HG03045 (cell line): ENCODE results near the gene FOXP2.
"Not testable (repeated sequence)": the region's sequence is repeated elsewhere in the genome, so short reads cannot be mapped to it uniquely, and the experiment has no call there.

Experiments
- ATAC-seq: cut with Tn5 transposase; IDR thresholded peaks from one replicate; pipeline ENCODE4 v1.9.1; 2021; ENCODE audit warnings: mild to moderate bottlenecking, moderate library complexity; ENCODE audit not compliant: unreplicated experiment

Gene FOXP2

DNA sequence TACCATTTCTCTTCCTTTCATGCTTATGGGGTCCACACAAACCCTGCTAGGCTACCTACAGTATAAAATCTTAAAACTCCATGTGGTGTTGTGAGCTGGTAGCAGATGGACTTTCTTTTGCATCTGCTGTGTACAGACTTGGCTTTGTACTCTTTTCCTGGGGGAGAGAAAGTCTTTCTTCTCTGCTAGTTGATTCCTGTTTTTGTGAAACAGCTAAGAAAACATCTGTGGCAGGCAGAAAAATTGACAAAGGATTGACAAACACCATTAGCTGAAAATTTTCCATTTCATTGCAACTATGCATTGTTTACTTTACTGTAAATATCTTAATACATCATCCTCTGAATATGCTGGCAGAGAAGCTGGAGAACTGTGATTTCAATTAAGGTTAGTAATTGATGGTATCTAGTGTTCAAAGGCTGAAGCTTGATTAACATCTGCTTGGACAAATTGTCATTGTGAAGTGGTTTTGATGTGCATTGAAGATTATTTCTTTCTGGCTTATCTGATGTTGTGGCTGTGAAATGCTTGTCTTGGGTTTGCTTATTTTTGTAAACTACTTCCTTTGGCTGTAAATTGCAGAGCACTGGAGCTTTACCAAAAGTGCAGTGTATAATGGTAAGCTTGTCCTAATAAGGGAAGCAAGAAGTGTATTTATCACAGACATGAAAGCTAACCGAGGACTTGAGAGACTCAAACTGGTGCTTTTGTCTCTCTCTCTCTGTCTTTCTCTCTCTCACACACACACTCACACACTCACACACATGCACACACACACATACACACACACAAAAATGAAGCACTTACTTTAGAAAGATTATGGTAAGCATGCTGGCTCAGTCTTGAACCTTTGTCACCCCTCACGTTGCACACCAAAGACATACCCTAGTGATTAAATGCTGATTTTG, at the start of gene FOXP2:
FOXP2 (plus strand) TSS at position 660 of the 908 bp plus-strand sequence. CDS start 11,697 bp downstream, outside the sequence.
- ATAC-seq: no peak

DNA sequence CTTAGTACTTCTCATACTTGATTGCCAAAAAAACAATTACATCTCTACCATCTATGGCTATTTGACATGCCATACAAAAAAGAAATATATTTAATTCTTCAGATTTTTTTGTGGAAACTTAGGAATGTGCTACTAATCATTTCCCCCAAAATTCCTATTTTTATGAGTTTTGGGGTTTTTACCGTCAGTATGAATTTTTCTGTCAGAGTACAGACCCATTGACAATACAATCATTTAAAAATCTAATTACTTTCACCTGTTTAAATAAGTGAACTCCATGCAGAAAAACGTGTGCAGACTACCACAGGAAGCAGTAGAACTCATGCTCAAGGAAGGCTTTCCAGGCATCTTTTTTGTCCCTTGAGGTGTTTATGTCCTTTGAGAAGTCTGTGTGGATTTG, 48.8 kb upstream of the FOXP2 start:
- ATAC-seq: no peak

DNA sequence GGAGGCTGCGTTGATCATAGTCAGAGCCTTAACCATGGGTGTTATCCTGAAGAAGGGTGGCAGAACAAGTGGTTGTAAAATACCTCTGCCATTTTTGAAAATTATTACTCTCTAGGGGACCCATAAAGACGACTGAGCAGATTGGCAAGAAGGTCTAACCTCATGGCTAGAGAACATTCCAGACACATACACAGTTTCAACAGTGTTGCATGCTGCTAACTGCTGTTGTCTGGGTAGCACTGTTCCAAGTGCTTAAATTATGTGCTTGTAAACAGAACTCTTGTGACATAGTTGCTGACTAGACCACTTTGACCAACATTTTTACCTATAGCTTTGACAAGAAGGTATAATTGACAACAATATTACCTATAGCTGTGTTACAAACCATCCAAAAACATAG, 46.1 kb upstream of the FOXP2 start:
- ATAC-seq: no peak

DNA sequence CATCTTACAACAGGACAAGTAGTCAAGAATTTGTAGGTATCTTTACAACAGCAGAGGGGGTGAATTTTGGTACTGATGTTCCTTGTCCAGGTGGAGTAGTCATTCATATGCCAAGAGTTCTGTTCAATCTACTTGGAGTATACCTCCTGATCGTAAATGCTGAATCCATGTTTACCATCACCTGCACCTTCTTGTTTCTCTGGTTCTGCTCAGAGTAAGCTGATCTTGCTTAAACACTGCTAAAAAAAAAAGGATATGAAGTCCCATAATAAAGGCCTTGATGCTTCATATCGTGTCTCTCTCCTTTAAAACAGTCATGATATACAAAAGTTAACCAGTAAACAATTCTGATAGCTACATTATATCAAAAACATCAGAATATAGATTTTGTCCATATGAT, 45.3 kb upstream of the FOXP2 start:
- no peak for ATAC-seq

DNA sequence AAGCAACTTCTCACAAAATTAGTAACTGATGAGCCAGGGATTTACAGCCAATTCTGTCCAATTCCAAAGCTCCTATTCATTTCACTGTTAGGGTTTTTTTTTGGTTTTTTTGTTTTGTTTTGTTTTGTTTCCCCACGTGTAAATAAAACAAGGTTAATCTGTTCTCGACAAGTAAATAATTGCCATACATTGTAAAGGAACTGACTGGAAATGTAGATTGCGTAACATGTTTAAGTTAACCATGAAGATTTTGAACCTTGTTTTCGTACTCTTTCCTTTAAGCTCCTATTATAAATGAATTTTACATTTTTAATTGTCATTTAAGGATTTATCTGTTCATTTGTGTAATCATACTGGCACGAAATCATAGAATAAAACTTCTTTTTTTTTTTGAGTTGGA, 42.0 kb upstream of the FOXP2 start:
- no peak for ATAC-seq

DNA sequence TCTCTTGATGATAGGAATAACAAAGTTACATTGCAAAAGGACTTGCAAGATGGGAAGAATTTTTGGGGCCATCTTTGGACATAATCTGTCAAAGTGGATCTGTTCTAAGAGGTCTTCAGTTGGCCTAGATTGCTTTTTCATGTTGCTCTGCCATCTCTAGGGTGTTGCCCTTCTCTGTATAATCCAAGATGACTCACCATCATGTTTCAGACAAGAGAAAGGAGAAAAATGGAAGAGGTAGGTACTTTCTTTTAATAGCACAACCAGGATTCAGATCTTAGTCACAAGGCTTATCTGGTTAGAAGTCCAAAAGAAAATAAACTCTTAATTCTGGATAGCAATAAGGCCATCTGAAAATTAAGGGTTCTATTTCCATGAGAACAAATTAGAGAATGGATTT, 38.7 kb upstream of the FOXP2 start:
- ATAC-seq: no peak

DNA sequence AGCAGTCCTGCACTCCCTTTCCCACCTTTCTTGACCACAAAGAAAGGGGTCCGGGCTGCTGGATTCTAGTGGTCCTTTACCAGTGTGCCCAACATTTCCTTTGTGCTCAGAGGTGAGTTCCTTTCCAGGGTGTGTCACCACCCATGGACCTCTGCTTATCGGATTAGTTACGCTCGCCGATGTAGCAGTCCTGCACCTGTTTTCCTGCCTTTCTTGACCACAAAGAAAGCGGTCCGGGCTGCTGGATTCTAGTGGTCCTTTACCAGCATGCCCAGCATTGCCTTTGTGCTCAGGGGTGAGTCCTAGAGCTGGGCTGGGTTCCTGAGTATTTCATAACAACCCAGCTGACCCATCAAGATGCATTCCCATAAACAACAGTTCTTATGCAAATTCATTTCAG, 30.7 kb upstream of the FOXP2 start:
- ATAC-seq: not testable (repeated sequence)

DNA sequence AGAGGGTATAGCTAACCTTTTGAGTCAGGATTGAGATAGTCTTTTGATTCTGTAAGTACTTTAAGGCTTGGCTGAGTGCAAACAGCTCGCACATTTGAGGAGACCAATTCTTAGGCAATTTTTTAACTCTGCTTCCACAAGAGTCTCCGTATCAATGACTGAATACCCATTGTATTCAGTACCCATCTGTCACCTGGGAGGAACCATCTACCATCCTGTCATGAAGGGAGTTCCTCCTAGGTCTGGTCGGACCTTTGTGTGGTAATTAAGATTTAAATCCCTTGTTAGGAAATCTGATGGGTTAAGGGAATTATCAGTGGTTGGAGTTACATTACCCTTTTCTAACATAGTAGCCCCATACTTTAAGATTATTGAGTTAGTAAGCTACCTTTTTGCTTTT, 30.3 kb upstream of the FOXP2 start:
- ATAC-seq: not testable (repeated sequence)

DNA sequence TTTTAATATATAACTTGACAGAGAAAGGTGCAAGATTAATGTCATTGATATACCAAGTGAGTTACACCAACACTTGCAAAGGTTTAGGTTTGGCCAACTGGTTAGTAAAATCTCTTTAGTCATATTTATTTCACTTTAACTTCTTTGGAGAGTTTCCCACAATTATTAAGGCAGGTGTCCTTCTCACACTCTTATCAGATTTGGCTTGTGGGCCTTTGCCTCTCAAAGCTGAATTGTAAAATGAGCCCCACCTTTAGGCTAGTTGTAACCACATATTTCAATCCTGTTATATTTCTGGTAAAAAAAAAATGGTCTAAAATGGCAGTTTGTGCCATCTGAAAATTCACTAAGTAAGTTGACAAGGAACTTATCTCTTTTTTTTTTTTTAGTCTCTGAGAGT, 26.6 kb upstream of the FOXP2 start:
- no peak for ATAC-seq

DNA sequence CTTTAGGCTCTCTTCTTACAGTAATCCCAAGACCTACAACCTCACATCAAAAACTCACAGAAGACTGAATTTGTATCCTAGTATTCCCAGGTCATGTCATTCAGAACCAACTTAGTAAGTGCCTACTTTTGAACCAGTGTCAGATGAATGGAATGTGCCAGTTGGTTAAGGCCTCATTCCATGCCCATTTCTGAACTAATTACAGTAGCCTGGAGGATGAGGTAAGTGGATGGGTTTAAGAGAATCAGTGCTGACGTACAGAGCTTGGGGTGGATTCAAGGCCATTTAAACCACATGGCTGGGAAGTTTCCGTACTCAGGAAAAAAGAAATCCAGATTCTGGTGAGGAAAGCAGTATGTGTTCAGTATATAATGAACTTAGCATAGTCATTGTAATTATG, 21.9 kb upstream of the FOXP2 start:
- no peak for ATAC-seq

DNA sequence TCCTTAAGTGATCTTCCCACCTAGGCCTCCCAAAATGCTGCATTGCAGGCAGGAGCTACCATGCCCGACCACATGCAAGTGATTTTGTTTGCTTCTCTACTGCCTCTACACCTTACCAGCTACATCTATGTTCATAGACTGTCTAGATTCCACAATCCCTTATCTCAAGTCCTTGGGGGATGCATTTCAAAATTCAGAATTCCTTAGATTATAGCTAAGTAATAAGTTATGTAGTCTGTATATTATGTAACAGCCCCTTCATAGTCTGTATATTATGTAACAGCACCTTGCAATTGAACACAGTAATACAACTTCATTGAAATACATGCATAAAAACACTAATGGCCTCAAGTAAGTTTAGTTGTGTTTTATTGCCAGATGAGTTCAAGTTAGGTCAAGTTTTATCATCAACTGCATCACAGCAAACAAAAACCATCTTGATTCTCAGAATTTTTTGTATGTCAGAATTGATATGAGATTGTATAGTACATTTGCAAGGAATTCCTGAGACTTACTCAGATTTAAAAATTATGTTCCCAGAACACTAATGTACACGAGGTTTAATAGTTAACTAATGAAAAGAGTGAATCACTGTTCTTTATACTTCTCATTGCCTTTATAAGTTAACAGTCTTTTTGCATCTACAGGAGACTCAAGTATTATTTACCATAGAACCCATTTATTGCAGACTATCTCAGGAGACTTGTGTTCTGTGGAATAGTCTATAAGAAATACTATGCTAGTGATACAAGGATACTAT, 11.6 kb upstream of the FOXP2 start:
- ATAC-seq: no peak

DNA sequence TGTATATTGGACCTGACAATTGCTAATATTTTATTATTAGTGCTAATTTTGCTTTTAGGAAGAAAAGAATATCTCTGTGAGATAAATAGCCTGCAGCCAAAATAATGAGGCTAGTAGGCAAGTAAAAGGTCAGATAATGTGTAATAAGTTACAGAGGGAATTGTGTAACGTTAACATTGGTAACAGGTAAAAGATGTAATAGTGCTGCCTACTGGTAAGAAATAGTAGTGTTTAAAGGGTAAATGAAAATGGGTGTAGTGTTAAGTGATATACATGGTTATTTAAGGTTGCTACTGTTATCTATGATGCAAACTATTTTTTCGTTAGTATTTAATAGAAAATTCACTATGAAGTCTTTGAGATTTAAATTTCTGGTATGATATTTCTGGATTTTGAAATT, 9.2 kb upstream of the FOXP2 start:
- no peak for ATAC-seq

DNA sequence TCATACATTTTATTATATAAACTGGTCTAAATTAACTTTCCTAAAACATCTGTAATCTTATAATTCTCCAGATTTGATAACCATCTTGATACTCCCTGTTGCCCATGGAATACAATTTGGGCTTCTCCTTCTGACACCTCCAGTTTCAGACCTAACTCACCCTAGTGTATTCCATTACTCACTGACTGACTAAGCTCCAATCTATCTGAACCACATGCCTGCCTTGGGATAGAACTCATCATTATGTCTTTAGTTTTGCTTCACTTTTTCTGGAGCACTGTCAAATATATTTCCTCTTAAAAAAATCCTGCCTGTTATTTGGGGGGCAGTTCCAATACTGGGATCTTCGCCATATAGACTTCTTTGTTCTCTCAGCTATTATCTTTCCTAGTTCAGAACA, 4.9 kb upstream of the FOXP2 start:
- no peak for ATAC-seq

DNA sequence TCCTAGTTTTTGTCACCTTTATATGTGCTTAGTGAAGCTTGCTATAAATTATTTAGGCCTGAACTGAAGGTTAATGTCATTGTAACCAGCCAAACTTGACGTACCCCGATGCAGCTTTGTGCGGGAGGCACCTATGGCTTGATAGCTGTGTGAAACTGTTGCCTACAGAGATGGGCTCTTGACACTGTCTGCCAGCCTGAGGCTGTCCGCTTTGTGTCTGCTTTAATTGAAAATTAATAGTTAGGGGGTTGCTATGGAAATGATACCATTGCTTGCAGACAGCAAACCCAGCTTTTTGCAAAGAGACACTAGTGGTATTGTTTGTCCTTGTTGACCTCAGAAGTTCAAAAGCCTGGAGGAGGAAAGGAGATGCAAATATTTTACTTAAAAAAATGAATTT, 2.1 kb upstream of the FOXP2 start:
- ATAC-seq: no peak

DNA sequence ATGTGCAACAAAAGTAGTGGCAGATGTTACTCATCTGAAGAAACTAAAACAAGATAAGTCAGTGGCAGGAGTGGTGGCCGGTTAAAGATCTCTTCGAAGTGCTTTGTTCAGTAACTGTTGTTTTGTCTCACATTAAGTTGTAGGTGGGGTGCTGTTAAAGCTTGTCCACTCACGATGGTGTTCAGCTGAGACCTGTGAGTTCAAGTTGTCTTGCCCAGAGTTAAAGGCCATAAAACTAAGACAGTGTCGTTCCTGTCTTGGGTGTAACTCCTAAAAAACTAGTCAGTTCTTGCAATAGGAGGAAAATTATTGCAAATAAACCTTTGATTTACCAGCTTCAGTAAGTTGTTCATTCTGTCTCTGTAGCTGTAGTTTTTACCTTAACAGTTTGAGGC, 857 bp upstream of the FOXP2 start:
- no peak for ATAC-seq

DNA sequence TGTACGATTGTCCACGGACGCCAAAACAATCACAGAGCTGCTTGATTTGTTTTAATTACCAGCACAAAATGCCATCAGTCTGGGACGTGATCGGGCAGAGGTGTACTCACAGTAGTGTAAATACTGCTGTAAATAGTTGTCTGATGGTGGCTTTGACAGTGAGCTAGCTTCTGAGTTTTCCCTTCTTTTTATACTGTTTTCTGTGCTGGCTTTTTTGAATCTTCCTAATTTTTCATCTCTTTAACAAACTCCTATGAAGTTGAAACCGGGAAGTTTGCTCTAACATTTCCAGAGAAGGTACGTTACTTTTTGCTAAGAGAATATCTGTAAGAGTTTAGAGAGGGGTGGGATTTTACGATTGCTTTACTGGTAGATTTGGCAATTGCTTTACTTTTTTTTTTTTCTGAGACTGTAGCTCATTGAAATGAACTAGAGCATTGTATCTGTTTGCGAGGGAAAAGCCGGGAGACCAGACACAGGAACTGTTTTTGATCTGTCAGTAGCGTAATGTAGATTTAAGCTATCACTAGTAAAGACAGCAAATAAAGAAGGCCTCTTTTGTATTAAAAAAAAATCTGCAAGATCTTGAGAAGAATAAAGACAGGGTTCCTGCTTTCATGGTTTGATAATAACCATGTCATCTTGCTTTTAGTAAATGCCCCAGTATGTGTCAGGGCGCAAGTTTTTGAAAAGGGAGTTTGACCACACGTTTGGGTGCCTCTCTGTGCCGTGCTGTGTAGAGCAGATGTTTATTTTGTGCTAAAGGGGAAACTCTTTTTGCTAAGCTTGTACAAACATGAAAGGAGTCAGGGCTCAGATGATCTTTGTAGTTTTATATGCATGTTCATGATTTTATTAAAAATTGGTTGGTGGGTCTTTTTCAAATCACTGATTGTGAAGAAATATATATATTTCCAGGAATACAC, 712 bp downstream of the FOXP2 start:
- no peak for ATAC-seq

DNA sequence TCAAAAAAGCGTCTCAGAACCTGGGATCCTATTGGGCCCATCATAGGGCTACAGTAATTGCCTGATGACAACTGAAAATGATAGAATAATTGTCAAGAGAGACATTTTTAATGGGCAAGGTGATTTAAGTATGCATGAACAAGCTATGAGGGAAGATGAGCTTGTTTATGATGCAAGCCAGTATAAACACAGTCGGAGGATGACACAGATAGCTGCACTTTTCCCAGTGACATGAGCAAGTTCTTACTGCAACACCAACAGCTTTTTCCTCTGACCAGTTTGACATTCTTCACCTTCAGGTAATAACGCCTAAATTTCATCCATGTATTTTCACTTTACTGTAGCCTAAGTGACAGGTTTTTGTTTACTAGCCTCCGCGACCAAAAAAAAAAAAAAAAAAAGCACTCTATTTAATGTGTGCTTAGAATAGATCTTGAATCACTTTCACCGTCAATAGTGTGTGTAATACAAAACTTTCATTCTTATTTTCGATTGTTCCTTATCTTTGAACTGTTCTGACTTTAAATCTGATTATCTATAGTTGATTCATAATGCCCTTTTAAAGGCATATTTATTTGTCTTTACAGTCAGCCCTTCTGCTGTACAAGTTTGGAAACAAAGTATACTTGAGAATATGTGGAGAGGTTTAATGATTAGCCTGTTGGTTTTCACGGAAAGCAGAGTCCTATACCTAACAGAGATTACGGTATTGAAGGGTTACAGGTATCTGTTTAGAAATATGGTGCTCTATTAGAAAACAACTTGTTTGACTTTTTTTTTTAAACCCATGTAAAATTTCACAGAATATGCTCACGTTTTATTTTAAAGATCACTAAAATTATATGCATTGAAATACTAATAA, 1.7 kb downstream of the FOXP2 start:
- no peak for ATAC-seq

DNA sequence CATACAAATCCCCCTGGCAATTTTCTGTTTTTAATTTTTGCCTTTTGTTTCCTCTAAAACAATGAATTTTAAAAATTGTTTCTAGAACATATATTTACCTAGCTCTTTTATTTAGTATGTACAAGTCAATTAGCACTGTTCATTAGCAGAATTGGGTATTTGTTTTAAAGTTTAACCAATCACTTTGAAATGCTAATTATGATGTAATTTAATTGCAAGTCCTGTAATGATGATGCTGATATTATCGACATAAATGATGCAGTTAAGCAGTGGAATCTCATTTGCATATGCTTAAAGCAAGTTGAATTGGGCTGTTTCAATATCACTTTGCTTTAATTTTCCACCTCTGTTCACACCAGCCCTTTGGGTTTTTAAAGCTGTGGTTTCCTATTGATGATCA, 2.7 kb downstream of the FOXP2 start:
- no peak for ATAC-seq

DNA sequence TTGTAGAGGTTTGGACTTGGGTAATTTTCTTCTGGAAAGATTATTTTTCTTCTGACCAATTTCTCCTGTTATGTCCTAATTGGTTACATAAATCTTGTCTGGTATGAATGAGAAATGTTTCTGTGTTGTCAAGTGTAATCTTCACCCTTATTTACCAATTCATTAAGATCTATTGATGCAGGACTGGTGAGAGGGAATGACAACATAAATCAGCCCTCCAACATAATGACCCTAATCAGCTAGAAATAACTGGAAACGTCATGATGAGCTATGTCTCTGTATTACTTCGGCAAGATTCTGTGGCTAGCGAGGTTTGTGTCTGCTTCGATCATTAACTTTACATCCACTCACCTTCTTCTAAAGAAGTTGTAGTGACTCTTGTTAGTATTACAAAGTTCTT, 3.5 kb downstream of the FOXP2 start:
- ATAC-seq: no peak
